Activated B cell treated with CpG ODN at 0.5 μM for 24 hours (primary cell): ENCODE data around the gene E4F1. TPM values are rescaled to one million over a fixed set of nuclear protein-coding genes. Genes with fewer than 3 reads are reported as not detected.

ENCODE experiments used
- ATAC-seq: fragments of 200-7000 bp; cut with Tn5 transposase; one replicate; pipeline ENCODE4 v1.10.0; 2021; ENCODE audit warnings: low read depth, mild to moderate bottlenecking, moderate library complexity
- CTCF ChIA-PET: fragments of 350-600 bp; sonication (Branson Sonifier 250); formaldehyde crosslinking; loops from one replicate; lab custom pipeline; 2021; ENCODE audit warnings: antibody characterized with exemption; lab: Charles Lee
- POLR2A ChIA-PET: fragments of 350-600 bp; sonication (Branson Sonifier 250); formaldehyde crosslinking; loops from one replicate; lab custom pipeline; 2021; ENCODE audit warnings: antibody characterized with exemption; lab: Charles Lee
- DNase-seq: peaks from one replicate; pipeline ENCODE4 v3.0.0; 2022
- H3K27ac Mint-ChIP-seq: one replicate; pipeline ENCODE4 v1.8.0; 2020; ENCODE audit warnings: mixed read lengths
- H3K27me3 Mint-ChIP-seq: one replicate; pipeline ENCODE4 v1.8.0; 2021; ENCODE audit warnings: mixed read lengths
- H3K36me3 Mint-ChIP-seq: one replicate; pipeline ENCODE4 v1.8.0; 2021; ENCODE audit warnings: low read depth, mixed read lengths
- H3K4me1 Mint-ChIP-seq: one replicate; pipeline ENCODE4 v1.8.0; 2021; ENCODE audit warnings: mixed read lengths
- H3K4me3 Mint-ChIP-seq: one replicate; pipeline ENCODE4 v1.8.0; 2020; ENCODE audit warnings: mild to moderate bottlenecking, mixed read lengths
- H3K9me3 Mint-ChIP-seq: one replicate; pipeline ENCODE4 v1.8.0; 2020; ENCODE audit warnings: mixed read lengths
- CTCF ChIP-seq: fragments of 200-600 bp; IDR thresholded peaks from one replicate; pipeline ENCODE4 v1.8.0; 2022; ENCODE audit warnings: antibody characterized with exemption, mild to moderate bottlenecking
- intact Hi-C: fragments of 100-400 bp; cut with micrococcal nuclease; formaldehyde crosslinking; loops from one replicate; pipeline ENCODE4 v1.15.1; 2024
- total RNA-seq: library from RNA; stranded (reverse); gene quantifications from 2 replicates; pipeline ENCODE4 v1.2.3, GENCODE V29; 2022

Gene E4F1
- total RNA-seq, 1 donor from 2014 or later, result 29.9 TPM

- Mint-ChIP-seq H3K9me3 (no peaks in the 10 kb centered on the region), H3K27me3 (no peaks in the 10 kb centered on the region), H3K4me1 (peaks cover 16% of the 10 kb centered on the region), H3K36me3 (peaks cover 16% of the 10 kb centered on the region), H3K27ac (no peak overlapping the region), H3K4me3 (peak overlapping the region; percentile 69)
- intact Hi-C loops, result no loop called here
- ATAC-seq (no peak), DNase-seq (no peak)
- CTCF ChIA-PET, result no interaction called here
- no peak for TF ChIP-seq CTCF
- POLR2A ChIA-PET, result no interaction called here
Observed at GRCh38 chr16:2212362-2213324, 10.7 kb upstream of the E4F1 start.

DNA sequence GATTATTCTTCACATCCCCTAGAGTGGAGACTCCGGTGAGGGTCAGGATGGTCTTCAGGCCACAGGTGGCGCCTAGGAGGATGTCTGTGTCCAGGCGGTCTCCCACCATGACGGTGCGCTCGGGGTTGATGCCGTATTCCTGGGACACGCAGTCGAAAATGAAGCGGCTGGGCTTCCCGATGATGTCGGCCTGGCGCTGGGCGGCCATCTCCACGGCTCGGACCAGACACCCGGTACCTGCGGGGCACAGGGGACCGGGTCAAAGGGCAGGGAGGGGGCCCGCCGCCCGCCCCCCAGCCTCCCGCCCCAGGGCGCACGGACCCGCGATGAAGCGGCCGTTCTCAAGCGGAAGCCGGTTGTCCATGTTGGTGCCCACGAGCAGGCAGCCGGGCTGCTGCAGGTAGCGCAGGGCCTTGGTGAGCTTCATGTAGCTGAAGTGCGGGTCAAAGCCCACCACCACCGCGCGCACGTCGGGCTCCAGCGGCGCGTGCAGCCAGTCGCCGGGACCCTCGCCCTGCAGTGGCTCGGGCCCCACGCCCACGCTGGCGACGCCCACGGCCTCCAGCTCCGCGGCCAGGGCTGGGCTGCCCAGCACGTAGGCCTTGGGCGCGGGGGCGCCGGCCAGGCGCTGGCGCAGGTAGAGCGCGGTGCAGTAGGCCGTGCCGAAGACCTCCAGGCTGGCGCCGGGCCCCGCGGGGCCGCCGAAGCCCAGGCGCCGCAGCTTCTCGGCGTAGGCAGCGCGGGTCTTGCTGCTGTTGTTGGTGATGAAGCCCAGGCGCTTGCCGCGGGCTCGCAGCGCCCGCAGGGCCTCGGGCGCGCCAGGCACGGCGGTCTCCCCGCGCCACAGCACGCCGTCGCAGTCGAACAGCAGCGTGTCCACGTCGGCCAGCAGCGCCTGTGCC lies 9.3 kb upstream of the E4F1 start:
- ChIA-PET CTCF (interaction anchor here (1.0 kb wide), 2 partner anchors 20 to 38 kb away, joined by 3 to 4 read pairs; partner anchors contain the start of gene ECI1), POLR2A (interaction anchor here (0.5 to 3.4 kb wide), 11 partner anchors 9 to 1832 kb away, joined by 3 to 38 read pairs (median 4); partner anchors contain the start of genes ECI1, MLST8, RPS2 and SYNGR3)
- Mint-ChIP-seq H3K27me3 (no peaks in the 10 kb centered on the region), H3K9me3 (no peaks in the 10 kb centered on the region), H3K36me3 (peaks cover 5% of the 10 kb centered on the region), H3K4me3 (peak overlapping the region; percentile 69), H3K27ac (no peak overlapping the region), H3K4me1 (peaks cover 14% of the 10 kb centered on the region)
- intact Hi-C loops, result no loop called here
- DNase-seq, result no peak
- no peak for TF ChIP-seq CTCF
- ATAC-seq, result no peak

- POLR2A ChIA-PET, result interaction anchor here (0.5 to 3.4 kb wide), 10 partner anchors 10 to 1832 kb away, joined by 3 to 38 read pairs (median 4); partner anchors contain the start of genes ECI1, MLST8, RPS2 and SYNGR3
- ATAC-seq (peak; percentile 95), DNase-seq (no peak)
- no peak for TF ChIP-seq CTCF
- no peaks in the 10 kb centered on the region for H3K9me3 Mint-ChIP-seq
- H3K4me1 Mint-ChIP-seq, result peaks cover 14% of the 10 kb centered on the region
- H3K27ac Mint-ChIP-seq, result peak within 1 kb of the TSS; percentile 87
- CTCF ChIA-PET, result interaction anchor here (1.0 kb wide), 2 partner anchors 20 to 37 kb away, joined by 3 to 4 read pairs; partner anchors contain the start of gene ECI1
- peaks cover 3% of the 10 kb centered on the region for H3K36me3 Mint-ChIP-seq
- H3K4me3 Mint-ChIP-seq, result peak within 1 kb of the TSS; percentile 87
- intact Hi-C loops, result no loop called here
- H3K27me3 Mint-ChIP-seq, result no peaks in the 10 kb centered on the region
Observed at GRCh38 chr16:2214719-2214968, 8.7 kb upstream of the E4F1 start, which contains the start of gene PGP. Gene PGP (minus strand): TSS chr16:2214840. CDS start chr16:2214777, 63 bp downstream.

GRCh38 chr16:2216330-2216729 lies 7.1 kb upstream of the E4F1 start:
- CTCF ChIA-PET, result no interaction called here
- Mint-ChIP-seq H3K27ac (no peak overlapping the region), H3K36me3 (no peaks in the 10 kb centered on the region)

More at GRCh38 chr16:2216330-2216729, 7.1 kb upstream of the E4F1 start:
- TF ChIP-seq CTCF, result no peak
- DNase-seq (no peak), ATAC-seq (no peak)
- H3K4me1 Mint-ChIP-seq, result peaks cover 14% of the 10 kb centered on the region
- H3K4me3 Mint-ChIP-seq, result no peak overlapping the region
- intact Hi-C loops, result no loop called here
- POLR2A ChIA-PET, result interaction anchor here (1.4 to 3.4 kb wide), 3 partner anchors 11 to 61 kb away, joined by 7 to 38 read pairs (median 11); partner anchors contain the start of genes ECI1, MLST8 and TRAF7
- no peaks in the 10 kb centered on the region for H3K9me3 Mint-ChIP-seq
- no peaks in the 10 kb centered on the region for H3K27me3 Mint-ChIP-seq
